ENCODE results near the gene MAPK6. TPM values are rescaled to one million over a fixed set of nuclear protein-coding genes. Genes with fewer than 3 reads are reported as not detected.

Gene MAPK6
- polyA plus RNA-seq, 3 donors, result 8.6 to 11.0 (median 10.2) TPM

GRCh38 chr15:52003710-52004109 is 15.3 kb upstream of the MAPK6 start:
- WGBS (ENCODE audit: insufficient coverage), result no CpG with 5 or more reads among the region's 1 CpG
- H2AFZ ChIP-seq (ENCODE audit: insufficient read depth, low read depth, low read length, poor library complexity, severe bottlenecking), result no peak overlapping the region
- no peak overlapping the region for H3K9ac ChIP-seq (ENCODE audit: insufficient read depth, low read length, poor library complexity, severe bottlenecking)
- H3K27ac ChIP-seq (ENCODE audit: low read depth in 1 of 2, low read length in 2 of 2), result no peak overlapping the region
- peaks cover under 1 to 6% (median 3%) of the 10 kb centered on the region in 3 donors for H3K27me3 Mint-ChIP-seq (ENCODE audit: low read depth in 3 of 3)
- no peaks in the 10 kb centered on the region for H3K36me3 ChIP-seq (replicated peaks in 1 of 2; ENCODE audit: control insufficient read depth in 1 of 2, insufficient read depth in 2 of 2, low read length in 2 of 2)
- H3K79me2 ChIP-seq (ENCODE audit: insufficient read depth, low read length), result no peaks in the 10 kb centered on the region
- no peaks in the 10 kb centered on the region for H3K9me3 ChIP-seq (replicated peaks in 1 of 2; ENCODE audit: control insufficient read depth in 1 of 2, insufficient read depth in 1 of 2, low read length in 2 of 2)
- H4K20me1 ChIP-seq (ENCODE audit: insufficient read depth, low read length), result no peaks in the 10 kb centered on the region
- intact Hi-C loops (cut with micrococcal nuclease), result no loop called here
- H3K4me3 Mint-ChIP-seq, result no peak overlapping the region
- no peak for DNase-seq
- H3K27me3 ChIP-seq (ENCODE audit: control insufficient read depth in 2 of 2, insufficient read depth in 2 of 2, low read length in 2 of 2), result no peaks in the 10 kb centered on the region
- no peak overlapping the region for H3K4me3 ChIP-seq (replicated peaks in 1 of 3; ENCODE audit: low read depth in 2 of 3, low read length in 3 of 3)
- TF ChIP-seq, protein P1, sequence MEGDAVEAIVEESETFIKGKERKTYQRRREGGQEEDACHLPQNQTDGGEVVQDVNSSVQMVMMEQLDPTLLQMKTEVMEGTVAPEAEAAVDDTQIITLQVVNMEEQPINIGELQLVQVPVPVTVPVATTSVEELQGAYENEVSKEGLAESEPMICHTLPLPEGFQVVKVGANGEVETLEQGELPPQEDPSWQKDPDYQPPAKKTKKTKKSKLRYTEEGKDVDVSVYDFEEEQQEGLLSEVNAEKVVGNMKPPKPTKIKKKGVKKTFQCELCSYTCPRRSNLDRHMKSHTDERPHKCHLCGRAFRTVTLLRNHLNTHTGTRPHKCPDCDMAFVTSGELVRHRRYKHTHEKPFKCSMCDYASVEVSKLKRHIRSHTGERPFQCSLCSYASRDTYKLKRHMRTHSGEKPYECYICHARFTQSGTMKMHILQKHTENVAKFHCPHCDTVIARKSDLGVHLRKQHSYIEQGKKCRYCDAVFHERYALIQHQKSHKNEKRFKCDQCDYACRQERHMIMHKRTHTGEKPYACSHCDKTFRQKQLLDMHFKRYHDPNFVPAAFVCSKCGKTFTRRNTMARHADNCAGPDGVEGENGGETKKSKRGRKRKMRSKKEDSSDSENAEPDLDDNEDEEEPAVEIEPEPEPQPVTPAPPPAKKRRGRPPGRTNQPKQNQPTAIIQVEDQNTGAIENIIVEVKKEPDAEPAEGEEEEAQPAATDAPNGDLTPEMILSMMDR (IDR thresholded peaks at IDR 0.05), result no peak
- no peak overlapping the region for H3K4me2 ChIP-seq (replicated peaks; ENCODE audit: extremely low read depth, low read length, poor library complexity, severe bottlenecking)
- peaks cover 14% of the 10 kb centered on the region for H3K4me1 Mint-ChIP-seq
- no peak overlapping the region for H3K27ac Mint-ChIP-seq
- H3K4me1 ChIP-seq (ENCODE audit: control insufficient read depth in 1 of 2, insufficient read depth in 2 of 2, low read length in 2 of 2), result peaks cover 8 to 16% of the 10 kb centered on the region in 2 donors
- peaks cover 0 to 8% (median 2%) of the 10 kb centered on the region in 7 donors for H3K9me3 Mint-ChIP-seq
- no peaks in the 10 kb centered on the region for H3K36me3 Mint-ChIP-seq

DNA sequence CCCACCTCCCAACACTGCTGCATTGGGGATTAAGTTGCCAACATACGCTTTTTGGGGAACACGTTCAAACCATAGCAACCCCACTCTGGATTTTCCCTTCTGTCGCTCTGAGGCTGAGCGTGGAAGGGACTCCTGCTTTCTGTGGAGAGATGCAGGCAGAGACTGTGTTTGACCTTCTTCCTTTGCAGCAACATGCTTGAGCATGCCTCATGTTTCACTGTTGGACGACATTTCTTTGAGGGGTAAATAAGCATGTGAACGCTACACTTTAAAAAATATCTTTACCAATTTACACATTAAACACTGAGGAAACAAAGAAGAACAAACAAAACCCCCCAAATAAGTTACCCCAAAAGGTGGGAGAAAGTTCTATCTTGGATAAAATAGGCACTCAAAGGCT is 14.2 kb upstream of the MAPK6 start:
- no peak overlapping the region for H2AFZ ChIP-seq (ENCODE audit: insufficient read depth, low read depth, low read length, poor library complexity, severe bottlenecking)
- no peak overlapping the region for H3K4me2 ChIP-seq (replicated peaks; ENCODE audit: extremely low read depth, low read length, poor library complexity, severe bottlenecking)
- Mint-ChIP-seq H3K27me3 (ENCODE audit: low read depth in 3 of 3) (peaks cover 1 to 6% (median 3%) of the 10 kb centered on the region in 3 donors), H3K36me3 (no peaks in the 10 kb centered on the region), H3K4me3 (no peak overlapping the region), H3K27ac (no peak overlapping the region), H3K4me1 (peaks cover 19% of the 10 kb centered on the region), H3K9me3 (peaks cover 0 to 6% (median 2%) of the 10 kb centered on the region in 7 donors)
- H3K27me3 ChIP-seq (ENCODE audit: control insufficient read depth in 2 of 2, insufficient read depth in 2 of 2, low read length in 2 of 2), result no peaks in the 10 kb centered on the region
- H3K36me3 ChIP-seq (replicated peaks in 1 of 2; ENCODE audit: control insufficient read depth in 1 of 2, insufficient read depth in 2 of 2, low read length in 2 of 2), result no peaks in the 10 kb centered on the region
- H4K20me1 ChIP-seq (ENCODE audit: insufficient read depth, low read length), result no peaks in the 10 kb centered on the region
- no peaks in the 10 kb centered on the region for H3K9me3 ChIP-seq (replicated peaks in 1 of 2; ENCODE audit: control insufficient read depth in 1 of 2, insufficient read depth in 1 of 2, low read length in 2 of 2)
- H3K9ac ChIP-seq (ENCODE audit: insufficient read depth, low read length, poor library complexity, severe bottlenecking), result no peak overlapping the region
- intact Hi-C loops (cut with micrococcal nuclease), result no loop called here
- H3K27ac ChIP-seq (ENCODE audit: low read depth in 1 of 2, low read length in 2 of 2), result no peak overlapping the region
- no peak for DNase-seq
- 100% methylated on average over 2 of the region's 6 CpGs for WGBS (ENCODE audit: insufficient coverage)
- peaks cover 14 to 22% of the 10 kb centered on the region in 2 donors for H3K4me1 ChIP-seq (ENCODE audit: control insufficient read depth in 1 of 2, insufficient read depth in 2 of 2, low read length in 2 of 2)
- H3K79me2 ChIP-seq (ENCODE audit: insufficient read depth, low read length), result no peaks in the 10 kb centered on the region
- no peak overlapping the region for H3K4me3 ChIP-seq (replicated peaks in 1 of 3; ENCODE audit: low read depth in 2 of 3, low read length in 3 of 3)
- TF ChIP-seq, protein P1 (IDR thresholded peaks at IDR 0.05), result no peak

Data from CD14-positive monocyte (primary cell).